Coronary artery (tissue), 2 donors: ENCODE measurements around the gene ZFC3H1.
A peak's percentile ranks its signal among the peaks of the same experiment; 100 is the strongest.

Experiments
- DNase-seq: peaks from one replicate; pipeline ENCODE4 v3.0.0-alpha.2; 2017; ENCODE audit warnings: low spot score
- H3K27ac ChIP-seq, 2 donors: fragments of 200-600 bp; sonication (generic); one replicate each; pipeline ENCODE4 v1.5.1; 2016 to 2019
- H3K4me3 ChIP-seq: fragments of 200-600 bp; sonication (generic); 2 replicates; pipeline ENCODE4 v1.5.1; 2016; ENCODE audit warnings: mild to moderate bottlenecking, moderate library complexity
- TF ChIP-seq, protein P1 (sequence below): fragments of 200-600 bp; sonication (generic); IDR thresholded peaks from one replicate; pipeline ENCODE4 v1.5.1; 2019; ENCODE audit warnings: antibody characterized with exemption

Gene ZFC3H1, protein sequence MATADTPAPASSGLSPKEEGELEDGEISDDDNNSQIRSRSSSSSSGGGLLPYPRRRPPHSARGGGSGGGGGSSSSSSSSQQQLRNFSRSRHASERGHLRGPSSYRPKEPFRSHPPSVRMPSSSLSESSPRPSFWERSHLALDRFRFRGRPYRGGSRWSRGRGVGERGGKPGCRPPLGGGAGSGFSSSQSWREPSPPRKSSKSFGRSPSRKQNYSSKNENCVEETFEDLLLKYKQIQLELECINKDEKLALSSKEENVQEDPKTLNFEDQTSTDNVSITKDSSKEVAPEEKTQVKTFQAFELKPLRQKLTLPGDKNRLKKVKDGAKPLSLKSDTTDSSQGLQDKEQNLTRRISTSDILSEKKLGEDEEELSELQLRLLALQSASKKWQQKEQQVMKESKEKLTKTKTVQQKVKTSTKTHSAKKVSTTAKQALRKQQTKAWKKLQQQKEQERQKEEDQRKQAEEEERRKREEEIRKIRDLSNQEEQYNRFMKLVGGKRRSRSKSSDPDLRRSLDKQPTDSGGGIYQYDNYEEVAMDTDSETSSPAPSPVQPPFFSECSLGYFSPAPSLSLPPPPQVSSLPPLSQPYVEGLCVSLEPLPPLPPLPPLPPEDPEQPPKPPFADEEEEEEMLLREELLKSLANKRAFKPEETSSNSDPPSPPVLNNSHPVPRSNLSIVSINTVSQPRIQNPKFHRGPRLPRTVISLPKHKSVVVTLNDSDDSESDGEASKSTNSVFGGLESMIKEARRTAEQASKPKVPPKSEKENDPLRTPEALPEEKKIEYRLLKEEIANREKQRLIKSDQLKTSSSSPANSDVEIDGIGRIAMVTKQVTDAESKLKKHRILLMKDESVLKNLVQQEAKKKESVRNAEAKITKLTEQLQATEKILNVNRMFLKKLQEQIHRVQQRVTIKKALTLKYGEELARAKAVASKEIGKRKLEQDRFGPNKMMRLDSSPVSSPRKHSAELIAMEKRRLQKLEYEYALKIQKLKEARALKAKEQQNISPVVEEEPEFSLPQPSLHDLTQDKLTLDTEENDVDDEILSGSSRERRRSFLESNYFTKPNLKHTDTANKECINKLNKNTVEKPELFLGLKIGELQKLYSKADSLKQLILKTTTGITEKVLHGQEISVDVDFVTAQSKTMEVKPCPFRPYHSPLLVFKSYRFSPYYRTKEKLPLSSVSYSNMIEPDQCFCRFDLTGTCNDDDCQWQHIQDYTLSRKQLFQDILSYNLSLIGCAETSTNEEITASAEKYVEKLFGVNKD (N-terminal part only)

DNA sequence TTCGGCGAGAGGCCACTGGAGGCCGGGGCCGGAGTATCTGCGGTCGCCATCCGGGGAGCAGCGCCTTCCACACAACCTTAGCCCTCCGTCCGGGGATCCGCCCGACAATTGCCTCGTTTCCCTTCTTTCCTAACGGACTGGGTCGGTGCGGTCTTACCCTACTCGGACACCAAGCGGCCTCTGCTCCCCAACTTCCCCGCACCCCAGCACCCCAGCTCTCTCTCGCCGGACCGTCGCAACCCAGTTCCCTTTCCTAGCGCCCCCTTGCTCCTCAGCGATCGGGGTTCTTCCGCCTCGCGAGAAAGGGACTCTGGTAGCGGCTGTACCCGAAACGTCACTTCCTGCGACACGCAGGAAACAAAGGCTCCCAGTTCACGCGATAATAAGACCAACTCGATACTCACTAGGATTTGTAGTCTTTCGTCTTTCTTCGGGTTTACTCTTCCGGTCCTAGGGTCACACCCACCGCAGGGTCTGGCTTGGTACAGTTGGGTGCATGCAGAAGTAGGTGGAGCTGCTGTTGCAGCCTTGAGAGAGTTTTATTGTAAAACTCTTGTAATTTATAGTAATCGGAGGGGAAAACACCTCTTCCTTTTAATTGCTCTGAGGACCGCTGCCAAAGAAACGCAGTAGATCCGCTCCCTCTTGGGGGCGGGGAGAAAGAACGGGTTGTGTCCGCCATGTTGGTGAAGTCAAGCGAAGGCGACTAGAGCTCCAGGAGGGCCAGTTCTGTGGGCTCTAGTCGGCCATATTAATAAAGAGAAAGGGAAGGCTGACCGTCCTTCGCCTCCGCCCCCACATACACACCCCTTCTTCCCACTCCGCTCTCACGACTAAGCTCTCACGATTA lies at the start of gene ZFC3H1, which contains the start of gene THAP2:
Gene ZFC3H1, minus strand, starts transcription at position 288 of the 850 bp plus-strand sequence. Its CDS starts 238 bp downstream, at position 50.
Gene THAP2, plus strand, starts transcription at position 741 of the 850 bp plus-strand sequence. CDS start 209 bp downstream, outside the sequence.
- TF ChIP-seq, protein P1, sequence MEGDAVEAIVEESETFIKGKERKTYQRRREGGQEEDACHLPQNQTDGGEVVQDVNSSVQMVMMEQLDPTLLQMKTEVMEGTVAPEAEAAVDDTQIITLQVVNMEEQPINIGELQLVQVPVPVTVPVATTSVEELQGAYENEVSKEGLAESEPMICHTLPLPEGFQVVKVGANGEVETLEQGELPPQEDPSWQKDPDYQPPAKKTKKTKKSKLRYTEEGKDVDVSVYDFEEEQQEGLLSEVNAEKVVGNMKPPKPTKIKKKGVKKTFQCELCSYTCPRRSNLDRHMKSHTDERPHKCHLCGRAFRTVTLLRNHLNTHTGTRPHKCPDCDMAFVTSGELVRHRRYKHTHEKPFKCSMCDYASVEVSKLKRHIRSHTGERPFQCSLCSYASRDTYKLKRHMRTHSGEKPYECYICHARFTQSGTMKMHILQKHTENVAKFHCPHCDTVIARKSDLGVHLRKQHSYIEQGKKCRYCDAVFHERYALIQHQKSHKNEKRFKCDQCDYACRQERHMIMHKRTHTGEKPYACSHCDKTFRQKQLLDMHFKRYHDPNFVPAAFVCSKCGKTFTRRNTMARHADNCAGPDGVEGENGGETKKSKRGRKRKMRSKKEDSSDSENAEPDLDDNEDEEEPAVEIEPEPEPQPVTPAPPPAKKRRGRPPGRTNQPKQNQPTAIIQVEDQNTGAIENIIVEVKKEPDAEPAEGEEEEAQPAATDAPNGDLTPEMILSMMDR: no peak
- Histone ChIP-seq H3K27ac (peak within 1 kb of the TSS; percentile 93 to 95), H3K4me3 (peak within 1 kb of the TSS; percentile 85)
- peak; percentile 95 for DNase-seq

DNA sequence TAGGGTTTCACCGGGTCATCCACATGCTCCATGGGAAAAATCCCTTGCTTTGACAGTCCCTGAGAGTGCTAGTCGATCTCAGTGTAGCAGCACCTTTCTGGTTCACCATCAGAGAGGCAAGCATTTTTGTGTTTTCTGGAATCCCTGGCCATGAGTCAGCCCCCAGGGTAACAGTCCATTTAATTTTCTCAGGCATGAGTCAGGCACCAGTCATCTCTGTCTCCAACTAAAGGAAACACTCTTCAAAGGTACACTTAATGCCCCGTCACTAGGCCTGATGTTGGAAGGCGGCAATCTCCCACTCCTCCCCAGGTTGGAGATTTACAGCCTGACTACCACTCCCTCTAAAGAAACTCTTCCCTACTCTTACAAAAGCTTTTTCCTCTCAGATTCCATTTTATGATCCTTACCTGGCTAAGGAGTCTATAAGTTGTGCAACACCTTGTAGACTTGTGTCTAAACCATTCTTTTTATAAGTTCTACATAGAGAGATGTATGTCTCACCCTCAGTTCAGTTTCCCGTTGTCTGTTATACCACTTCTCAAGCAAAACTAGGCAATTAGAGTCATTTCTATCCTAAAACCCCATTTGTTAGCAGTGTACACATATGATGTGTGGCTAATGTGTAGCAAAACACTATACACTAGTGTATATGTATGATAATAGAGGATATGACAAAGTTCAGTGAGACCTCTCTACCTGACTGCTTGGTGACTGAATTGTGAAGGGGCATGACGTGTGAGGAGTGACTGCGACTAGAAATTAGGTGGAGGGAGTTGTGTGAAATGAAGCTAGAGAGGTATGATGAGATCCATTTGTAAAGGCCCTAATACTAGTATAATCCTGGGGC lies 46.9 kb upstream of the ZFC3H1 start:
- no peak overlapping the region for H3K27ac ChIP-seq
- TF ChIP-seq, protein P1: no peak
- no peak for DNase-seq
- H3K4me3 ChIP-seq: no peak overlapping the region

DNA sequence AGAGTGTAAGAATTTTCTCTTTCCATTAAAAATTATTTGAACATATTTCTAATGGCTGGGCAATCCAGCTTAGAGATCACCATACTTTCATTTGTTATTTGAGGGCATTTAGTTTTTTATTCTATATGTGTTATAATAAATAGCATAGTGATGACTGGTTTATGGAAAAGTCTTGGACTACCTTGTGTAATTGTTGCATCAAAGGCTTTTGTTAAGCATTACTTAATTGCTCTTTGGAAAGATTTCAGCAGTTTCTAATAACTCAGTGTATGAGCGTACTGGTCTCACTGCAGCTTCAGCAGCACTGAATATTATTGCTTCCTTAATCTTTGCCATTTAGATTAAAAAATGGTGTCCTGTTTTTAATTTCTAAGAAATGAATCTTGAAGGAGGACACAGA lies 45.0 kb upstream of the ZFC3H1 start:
- no peak for DNase-seq
- TF ChIP-seq, protein P1: no peak
- H3K4me3 ChIP-seq: no peak overlapping the region
- no peak overlapping the region for H3K27ac ChIP-seq

DNA sequence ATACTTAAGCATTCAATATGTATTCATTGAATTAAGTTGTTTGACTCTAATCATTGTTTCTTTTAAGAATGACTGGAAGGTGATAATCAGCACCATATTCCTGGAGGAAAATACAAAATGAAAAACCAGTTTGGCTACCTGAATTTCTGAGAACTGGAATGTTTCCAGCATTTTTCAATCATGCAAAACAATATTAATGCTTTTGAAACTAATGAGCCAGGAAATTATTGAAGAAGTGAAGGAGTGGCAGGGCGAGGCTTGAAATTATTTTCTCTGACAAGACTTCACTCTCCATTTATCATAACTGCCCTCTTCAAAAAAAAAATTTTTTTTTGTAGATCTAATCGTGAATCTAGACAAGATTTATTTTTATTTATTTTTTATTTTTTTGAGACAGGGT lies 41.3 kb upstream of the ZFC3H1 start:
- no peak overlapping the region for H3K4me3 ChIP-seq
- no peak overlapping the region for H3K27ac ChIP-seq
- TF ChIP-seq, protein P1: no peak
- no peak for DNase-seq

DNA sequence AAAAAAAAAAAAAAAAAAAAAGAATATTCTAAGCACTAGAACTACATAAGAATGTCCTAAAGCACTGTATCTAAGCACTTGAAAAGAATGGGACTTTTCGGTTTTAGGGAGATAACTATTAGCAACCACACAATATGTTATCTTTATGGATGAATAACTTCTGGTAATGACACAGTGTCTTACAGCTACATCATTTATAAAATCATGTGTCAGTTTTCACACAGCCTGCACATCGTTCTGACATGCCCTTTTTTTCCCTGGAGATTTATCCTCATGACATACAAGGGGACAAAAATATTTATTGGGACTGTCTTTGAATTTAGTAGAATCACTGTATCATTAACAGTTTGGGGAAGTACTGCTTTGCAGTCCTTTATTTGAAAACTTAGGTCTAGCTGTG lies 39.6 kb upstream of the ZFC3H1 start:
- TF ChIP-seq, protein P1: no peak
- DNase-seq: no peak
- no peak overlapping the region for H3K4me3 ChIP-seq
- H3K27ac ChIP-seq: no peak overlapping the region
